ENCODE results near the gene SFRP5.

SFRP5 gene, protein sequence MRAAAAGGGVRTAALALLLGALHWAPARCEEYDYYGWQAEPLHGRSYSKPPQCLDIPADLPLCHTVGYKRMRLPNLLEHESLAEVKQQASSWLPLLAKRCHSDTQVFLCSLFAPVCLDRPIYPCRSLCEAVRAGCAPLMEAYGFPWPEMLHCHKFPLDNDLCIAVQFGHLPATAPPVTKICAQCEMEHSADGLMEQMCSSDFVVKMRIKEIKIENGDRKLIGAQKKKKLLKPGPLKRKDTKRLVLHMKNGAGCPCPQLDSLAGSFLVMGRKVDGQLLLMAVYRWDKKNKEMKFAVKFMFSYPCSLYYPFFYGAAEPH

GRCh38 chr10:97771913-97772823 lies at the start of gene SFRP5:
Gene SFRP5 (minus strand): TSS chr10:97771999. CDS start chr10:97771833, 166 bp downstream.
- DNase-seq (ENCODE audit: low read depth): no peak

DNA sequence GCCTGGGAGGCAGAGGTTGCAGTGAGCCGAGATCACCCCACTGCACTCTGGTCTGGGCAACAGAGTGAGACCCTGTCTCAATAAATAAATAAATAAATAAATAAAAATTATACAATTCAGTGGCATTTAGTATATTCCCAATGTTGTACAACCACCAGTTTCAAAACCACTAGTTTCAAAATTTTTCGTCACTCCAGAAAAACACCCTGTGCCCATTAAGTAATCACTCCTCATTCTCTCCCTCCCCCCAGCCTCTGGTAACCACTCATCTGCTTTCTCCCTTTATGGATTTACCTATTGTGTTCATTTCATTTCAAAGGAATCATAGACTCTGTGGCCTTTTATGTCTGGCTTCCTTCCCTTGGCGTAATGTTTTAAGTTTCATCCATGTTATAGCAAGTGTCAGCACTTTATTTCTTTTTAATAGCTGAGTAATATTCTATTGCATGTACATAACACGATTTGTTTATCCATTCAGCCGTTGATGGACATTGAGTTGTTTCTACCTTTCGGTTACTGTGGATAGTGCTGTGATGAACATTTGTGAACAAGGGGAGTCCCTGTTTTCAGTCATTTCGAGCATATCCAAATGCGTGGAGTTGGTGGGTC lies 48.4 kb upstream of the SFRP5 start:
- DNase-seq (ENCODE audit: low read depth): no peak

- DNase-seq (ENCODE audit: low read depth): no peak
Observed at GRCh38 chr10:97818572-97818971, 46.8 kb upstream of the SFRP5 start.

DNA sequence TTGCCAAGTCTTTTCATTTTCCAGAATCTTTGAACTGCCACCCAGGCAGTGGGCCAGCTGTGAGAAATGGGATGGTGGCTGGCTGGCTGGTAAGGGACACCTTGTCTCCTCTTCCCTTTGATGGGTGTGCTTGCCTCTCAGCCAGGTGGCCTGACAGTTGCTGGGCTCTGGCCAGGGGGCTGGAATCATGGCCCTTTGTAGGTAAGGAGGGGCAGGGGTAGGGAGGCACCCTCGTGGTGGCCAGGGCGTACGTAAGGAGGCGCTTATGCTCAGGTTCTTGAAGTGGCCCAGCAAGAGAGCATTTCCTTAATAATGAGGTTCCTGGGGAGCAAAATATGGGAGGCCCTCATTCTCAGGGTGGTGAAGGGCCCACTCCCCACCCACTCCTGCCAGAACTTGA lies 44.8 kb upstream of the SFRP5 start:
- DNase-seq (ENCODE audit: low read depth): no peak

DNA sequence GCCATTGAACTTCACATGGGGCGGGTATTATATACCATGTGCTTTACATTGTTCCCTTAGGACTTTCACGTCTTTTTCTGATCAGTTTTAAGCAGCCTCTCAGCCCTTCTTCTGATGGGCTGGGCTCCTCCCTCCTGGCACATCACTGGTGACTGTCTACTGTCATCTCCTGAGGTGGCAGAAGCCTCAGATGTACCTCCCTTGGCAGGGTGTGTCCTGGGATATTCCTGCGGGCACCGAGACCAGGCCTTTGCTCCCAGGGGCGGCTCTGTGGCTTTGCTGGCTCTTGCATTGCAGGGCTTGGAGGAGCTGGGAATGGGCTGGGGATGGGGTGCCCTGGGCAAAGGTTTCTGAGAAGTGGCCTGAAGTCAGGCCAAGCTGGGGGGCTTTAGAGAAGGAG lies 43.2 kb upstream of the SFRP5 start:
- DNase-seq (ENCODE audit: low read depth): no peak

DNA sequence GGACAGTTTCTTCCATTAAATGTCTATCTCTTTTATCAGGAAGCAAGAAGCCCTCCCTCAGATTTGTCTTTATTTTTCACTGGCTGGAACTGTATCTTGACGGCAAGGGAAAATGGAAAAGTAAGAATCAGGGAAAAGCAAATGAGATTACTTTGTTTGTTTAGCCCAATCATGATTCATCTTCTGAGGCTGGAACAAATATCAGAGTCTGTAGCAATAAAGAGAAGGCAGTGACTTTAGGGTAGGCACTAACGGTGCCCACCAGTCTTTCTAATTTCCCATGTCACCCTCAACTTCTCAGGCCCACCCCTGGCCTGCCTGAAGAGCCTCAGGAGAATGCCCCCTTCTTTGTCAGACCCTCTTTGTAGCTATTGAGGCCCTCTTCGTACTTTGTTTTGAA lies 41.5 kb upstream of the SFRP5 start:
- no peak for DNase-seq (ENCODE audit: low read depth)

DNA sequence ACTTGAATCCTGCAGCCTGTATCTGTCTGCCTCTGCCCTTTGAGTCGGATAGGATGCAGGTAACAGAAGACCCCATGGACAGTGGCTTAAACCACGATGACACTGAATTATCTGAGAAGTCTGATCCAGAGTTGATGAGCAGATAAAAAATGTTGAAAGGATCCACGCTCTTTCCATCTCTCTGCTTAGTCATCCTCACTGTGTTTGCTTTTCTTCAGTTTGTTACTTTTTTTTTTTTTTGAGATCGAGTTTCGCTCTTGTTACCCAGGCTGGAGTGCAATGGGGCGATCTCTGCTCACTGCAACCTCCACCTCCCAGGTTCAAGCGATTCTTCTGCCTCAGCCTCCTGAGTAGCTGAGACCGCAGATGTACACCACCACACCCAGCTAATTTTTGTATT lies 40.9 kb upstream of the SFRP5 start:
- no peak for DNase-seq (ENCODE audit: low read depth)

GRCh38 chr10:97811958-97812357 lies 40.2 kb upstream of the SFRP5 start:
- DNase-seq (ENCODE audit: low read depth): no peak

GRCh38 chr10:97810446-97810845 lies 38.6 kb upstream of the SFRP5 start:
- no peak for DNase-seq (ENCODE audit: low read depth)

- DNase-seq (ENCODE audit: low read depth): no peak
Observed at GRCh38 chr10:97805949-97806348, 34.1 kb upstream of the SFRP5 start.

- no peak for DNase-seq (ENCODE audit: low read depth)
Observed at GRCh38 chr10:97805096-97805884, 33.5 kb upstream of the SFRP5 start.

DNA sequence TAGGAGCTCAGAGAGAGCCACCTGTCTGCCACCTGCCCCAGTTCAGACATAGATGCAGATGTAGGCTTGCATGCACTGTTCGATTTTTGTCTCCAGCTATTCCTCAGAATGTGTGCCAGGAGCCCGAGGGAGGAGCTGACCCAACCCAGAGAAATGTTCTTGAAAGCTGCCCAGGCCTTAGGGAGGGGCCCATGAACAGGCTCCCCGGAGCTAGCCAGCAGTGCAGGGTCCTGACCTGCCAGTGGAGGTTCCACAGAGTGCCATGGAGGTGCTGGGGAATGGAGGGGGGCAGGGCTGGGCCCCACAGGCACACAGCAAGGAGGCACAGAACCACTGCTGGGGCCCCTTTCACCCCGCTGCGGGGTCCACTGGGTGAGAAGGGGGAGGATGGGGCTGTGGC lies 29.6 kb upstream of the SFRP5 start:
- no peak for DNase-seq (ENCODE audit: low read depth)

DNA sequence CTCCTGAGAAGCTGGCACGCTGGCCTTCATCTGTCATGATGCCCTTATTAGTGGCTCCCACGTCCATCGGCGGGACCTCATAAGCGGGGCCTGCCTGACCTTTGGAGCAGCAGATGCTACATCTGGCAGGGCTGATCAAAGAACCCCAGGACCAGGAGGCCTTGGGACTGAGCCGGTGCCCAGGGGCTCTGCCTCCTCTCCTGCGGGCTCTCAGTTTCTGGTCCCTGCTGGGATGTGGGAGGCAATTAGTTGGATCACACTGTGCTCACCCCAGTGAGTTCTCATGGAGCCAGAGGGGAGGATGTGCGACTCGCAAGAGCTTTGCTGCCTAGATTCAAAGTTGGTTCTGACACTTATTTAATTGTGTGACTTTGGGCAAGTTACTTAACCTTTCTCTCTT lies 28.7 kb upstream of the SFRP5 start:
- no peak for DNase-seq (ENCODE audit: low read depth)

DNA sequence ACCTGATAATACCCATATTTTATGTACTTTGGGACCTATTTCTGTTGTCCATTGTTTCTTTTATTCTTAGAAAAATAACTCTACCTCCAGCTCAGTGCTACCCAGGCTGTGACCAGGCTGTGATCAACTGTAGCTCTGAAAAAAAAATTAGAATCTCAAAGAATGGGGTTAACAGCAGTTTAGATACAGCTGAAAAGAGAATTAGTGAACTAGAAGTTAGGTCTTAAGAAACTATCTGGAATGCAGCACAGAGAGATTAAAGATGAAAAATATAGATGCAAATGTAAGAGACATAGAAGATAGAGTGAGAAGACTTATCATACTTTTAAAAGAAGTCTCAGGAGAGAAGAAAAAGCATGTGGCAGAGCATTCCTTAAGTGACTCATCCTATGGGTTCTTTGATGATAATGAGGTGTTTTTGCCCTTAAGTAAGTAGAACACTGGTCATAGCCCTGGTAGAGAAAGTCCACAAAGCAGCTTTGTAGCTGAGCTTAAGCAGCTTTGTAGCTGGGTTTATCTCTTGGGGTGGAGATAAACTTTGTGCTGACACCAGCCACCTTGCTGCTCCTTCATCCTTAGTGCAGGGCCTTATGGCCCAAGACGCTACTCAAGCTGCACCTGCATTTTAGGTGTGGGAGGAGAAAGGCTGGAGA lies 27.3 kb upstream of the SFRP5 start:
- no peak for DNase-seq (ENCODE audit: low read depth)

DNA sequence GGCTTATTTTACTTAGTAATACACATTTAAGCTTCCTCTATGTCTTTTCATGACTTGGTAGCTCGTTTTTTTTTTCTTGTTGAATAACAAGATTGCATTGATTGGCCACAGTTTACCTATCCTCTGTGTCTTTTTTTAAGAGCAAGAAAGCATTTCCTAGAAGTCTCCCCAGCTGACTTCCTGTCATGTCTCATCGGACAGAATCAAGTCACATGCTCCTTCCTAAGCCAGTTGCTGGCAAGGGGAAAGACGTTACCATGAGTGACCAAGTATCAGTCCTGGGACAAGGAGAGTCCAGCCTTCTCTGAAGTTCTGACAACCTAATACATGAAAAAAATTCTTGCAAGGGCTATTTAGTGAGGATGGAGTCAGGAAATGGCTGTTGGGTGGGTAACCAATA lies 24.9 kb upstream of the SFRP5 start:
- DNase-seq (ENCODE audit: low read depth): no peak

GRCh38 chr10:97795886-97796285 lies 24.1 kb upstream of the SFRP5 start:
- no peak for DNase-seq (ENCODE audit: low read depth)

GRCh38 chr10:97791824-97792721 lies 20.3 kb upstream of the SFRP5 start:
- DNase-seq (ENCODE audit: low read depth): peak; percentile 44

DNA sequence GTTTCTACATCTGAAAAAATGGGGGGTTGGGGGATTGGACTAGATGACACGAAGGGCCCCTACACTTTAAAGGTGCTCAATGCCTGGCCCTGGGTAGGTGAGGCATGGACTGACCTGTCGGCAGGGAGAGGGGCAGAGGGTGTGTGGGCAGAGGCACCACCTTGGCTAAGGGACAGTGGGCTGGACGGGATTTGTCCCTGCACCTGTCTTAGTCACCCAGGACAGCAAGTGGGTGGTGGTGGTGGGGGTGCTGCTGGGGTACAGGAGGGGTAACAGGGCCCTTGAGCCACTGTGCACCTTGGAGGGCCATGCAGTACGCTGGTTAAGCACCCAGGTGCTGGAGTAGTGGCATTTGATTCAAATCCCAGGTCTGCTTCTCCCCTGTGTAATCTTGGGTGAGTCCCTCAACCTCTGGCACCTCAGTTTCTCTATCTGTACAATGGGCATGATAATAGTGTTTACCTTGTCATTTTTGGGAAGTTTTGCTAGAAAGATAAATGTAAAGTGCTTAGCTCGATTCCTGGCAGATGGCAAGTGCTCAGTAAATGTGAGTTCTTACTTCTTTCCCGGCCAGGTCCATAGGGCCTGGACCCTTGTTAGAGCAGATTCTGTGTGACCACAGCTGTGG lies 18.1 kb upstream of the SFRP5 start:
- no peak for DNase-seq (ENCODE audit: low read depth)

GRCh38 chr10:97788552-97789442 lies 17.0 kb upstream of the SFRP5 start:
- no peak for DNase-seq (ENCODE audit: low read depth)

All from stimulated activated CD8-positive, alpha-beta memory T cell treated with anti-CD3 and anti-CD28 coated beads, Interleukin-7, amount 100 ng/mL, for 24 hours (primary cell).